ENCODE results near the gene CEP41.

- no peak for TF ChIP-seq CTCF (conservative IDR thresholded peaks at IDR 0.05; ENCODE audit: low read length)
- no peak for TF ChIP-seq EZH2phosphoT487 (IDR thresholded peaks at IDR 0.05; ENCODE audit: borderline replicate concordance, low read depth, low read length)
Measured at GRCh38 chr7:130344271-130344866, 96.4 kb downstream of the CEP41 start, which contains the start of gene CPA5.
